Measurements from ENCODE around the gene IL1RAP.
"Not testable (repeated sequence)": the region's sequence is repeated elsewhere in the genome, so short reads cannot be mapped to it uniquely, and the experiment has no call there.

Gene IL1RAP

DNA sequence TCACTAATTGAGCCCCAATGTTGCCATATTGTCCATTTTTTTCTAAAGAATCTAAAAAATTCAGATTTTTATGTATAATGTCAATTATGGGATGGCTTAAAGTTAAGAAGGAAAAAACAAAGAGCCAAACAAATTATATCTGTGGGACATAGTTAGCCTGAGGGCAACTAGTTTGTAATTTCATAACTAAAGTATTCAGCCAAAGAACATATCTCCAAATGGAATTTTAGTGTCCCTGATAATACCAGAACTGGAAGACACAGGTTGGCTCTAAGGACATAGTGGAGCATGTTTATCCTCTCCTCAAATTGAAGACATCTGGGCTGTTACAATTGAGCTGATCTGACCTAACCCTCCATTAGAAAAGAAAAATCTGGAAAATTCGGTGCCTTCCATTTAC lies 144.2 kb downstream of the IL1RAP start:
- in situ Hi-C loops (cut with MboI; ENCODE audit: low pct_unique_long_range_greater_than_20kb, low sequenced_read_pairs, unreplicated experiment) = no loop called here
- DNase-seq (ENCODE audit: low spot score) = no peak
- TF ChIP-seq, protein P1, sequence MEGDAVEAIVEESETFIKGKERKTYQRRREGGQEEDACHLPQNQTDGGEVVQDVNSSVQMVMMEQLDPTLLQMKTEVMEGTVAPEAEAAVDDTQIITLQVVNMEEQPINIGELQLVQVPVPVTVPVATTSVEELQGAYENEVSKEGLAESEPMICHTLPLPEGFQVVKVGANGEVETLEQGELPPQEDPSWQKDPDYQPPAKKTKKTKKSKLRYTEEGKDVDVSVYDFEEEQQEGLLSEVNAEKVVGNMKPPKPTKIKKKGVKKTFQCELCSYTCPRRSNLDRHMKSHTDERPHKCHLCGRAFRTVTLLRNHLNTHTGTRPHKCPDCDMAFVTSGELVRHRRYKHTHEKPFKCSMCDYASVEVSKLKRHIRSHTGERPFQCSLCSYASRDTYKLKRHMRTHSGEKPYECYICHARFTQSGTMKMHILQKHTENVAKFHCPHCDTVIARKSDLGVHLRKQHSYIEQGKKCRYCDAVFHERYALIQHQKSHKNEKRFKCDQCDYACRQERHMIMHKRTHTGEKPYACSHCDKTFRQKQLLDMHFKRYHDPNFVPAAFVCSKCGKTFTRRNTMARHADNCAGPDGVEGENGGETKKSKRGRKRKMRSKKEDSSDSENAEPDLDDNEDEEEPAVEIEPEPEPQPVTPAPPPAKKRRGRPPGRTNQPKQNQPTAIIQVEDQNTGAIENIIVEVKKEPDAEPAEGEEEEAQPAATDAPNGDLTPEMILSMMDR (IDR thresholded peaks at IDR 0.05; ENCODE audit: extremely low read depth, insufficient read depth, missing control alignments) = no peak

DNA sequence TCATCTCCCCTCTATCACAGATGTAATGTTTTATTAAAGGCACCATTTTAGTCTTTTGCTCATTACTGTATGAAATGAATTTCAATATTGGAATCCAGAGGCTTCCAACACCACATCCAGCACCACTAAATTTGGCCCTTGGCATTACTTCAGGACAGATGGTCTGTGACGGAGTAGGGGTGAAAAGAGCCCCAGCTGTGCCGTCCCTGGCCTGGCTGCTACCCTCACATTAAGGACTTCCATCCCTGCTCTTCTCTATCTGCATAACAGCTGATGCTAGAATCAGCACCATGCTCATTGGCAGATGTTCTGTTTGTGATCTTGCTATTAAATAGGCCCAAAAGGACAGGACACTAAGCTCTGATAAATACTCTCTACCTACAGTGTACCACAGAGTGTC lies 152.9 kb downstream of the IL1RAP start:
- in situ Hi-C loops (cut with MboI; ENCODE audit: low pct_unique_long_range_greater_than_20kb, low sequenced_read_pairs, unreplicated experiment) = no loop called here
- no peak for DNase-seq (ENCODE audit: low spot score)
- TF ChIP-seq, protein P1 (IDR thresholded peaks at IDR 0.05; ENCODE audit: extremely low read depth, insufficient read depth, missing control alignments) = no peak

DNA sequence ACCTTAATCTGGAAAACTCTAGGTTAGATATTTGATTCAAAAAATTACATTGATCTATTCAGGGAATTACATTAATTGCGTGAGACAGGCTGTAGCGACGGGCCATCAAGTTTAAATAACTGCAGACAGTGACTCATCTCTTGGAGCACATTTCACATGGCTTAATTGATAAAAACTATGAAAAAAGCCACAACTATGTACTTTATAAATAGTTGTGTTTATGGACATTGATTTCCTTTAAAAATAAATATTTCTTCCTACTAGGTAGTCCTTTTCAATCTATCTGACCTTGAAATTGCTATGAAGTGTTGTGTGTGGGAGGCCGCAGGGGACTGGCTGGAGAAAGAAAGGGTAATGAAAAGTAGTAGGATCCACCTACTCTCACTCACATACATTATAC lies 157.8 kb downstream of the IL1RAP start:
- no peak for DNase-seq (ENCODE audit: low spot score)
- in situ Hi-C loops (cut with MboI; ENCODE audit: low pct_unique_long_range_greater_than_20kb, low sequenced_read_pairs, unreplicated experiment) = no loop called here
- TF ChIP-seq, protein P1 (IDR thresholded peaks at IDR 0.05; ENCODE audit: extremely low read depth, insufficient read depth, missing control alignments) = no peak

DNA sequence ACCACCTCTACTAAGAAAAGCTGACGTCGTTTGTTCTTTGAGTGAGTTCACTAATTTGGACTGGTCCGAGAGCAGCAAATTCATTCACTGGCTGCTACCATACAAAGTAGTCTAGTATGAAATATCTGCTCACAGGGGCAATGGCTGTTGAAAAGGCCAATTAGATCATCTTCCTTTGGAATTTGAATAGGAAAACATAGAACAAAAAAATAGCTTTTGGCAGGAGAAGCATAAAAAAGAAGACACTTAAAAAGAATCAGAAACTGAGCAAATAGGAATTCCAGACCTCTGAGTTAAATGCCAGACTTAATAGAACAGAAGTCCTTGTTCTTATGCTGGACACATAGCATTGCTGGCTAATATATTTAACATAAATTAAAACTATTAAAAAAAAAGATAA lies 159.3 kb downstream of the IL1RAP start:
- in situ Hi-C loops (cut with MboI; ENCODE audit: low pct_unique_long_range_greater_than_20kb, low sequenced_read_pairs, unreplicated experiment) = no loop called here
- TF ChIP-seq, protein P1 (IDR thresholded peaks at IDR 0.05; ENCODE audit: extremely low read depth, insufficient read depth, missing control alignments) = no peak
- no peak for DNase-seq (ENCODE audit: low spot score)

DNA sequence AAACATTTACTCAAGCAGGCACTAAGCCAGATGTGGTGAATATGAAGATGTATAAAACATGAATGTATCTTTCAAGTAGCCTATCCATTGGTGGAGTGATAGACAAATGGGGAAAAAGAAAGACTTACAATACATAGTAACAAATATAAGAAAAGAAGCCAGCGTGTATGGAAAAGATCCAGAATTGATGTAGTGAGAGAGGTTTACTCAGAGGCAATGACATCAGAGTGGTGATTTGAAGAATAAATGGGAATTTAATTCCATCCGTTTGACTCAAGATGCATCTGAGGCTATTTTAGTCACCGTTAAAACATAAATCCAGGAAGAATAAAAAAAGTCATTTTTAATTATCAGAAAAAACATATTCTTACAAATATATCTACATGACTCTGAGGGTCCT lies 162.6 kb downstream of the IL1RAP start:
- no peak for DNase-seq (ENCODE audit: low spot score)
- TF ChIP-seq, protein P1 (IDR thresholded peaks at IDR 0.05; ENCODE audit: extremely low read depth, insufficient read depth, missing control alignments) = no peak
- in situ Hi-C loops (cut with MboI; ENCODE audit: low pct_unique_long_range_greater_than_20kb, low sequenced_read_pairs, unreplicated experiment) = loop anchor here (25.0 kb wide), 1 partner anchor 714 kb away; no protein-coding TSS in a partner anchor

DNA sequence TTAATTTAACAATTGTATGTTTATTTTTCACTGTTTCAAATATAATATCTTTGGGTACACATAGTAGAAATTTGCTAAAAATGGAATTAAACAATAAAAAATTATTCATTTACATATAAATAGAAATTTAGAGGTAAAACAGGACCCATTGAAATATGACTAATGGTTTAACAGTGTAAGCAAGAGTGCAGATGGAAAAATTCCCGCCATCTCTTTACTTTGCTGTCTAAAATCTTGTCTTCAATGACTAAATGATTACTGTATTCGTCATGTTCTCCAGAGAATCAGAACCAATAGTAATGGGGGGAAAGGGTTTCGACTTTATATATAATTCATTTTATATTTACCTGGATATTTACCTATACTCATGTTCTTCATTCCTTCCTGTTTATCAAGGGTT lies 163.1 kb downstream of the IL1RAP start:
- DNase-seq (ENCODE audit: low spot score) = no peak
- in situ Hi-C loops (cut with MboI; ENCODE audit: low pct_unique_long_range_greater_than_20kb, low sequenced_read_pairs, unreplicated experiment) = loop anchor here (25.0 kb wide), 1 partner anchor 715 kb away; no protein-coding TSS in a partner anchor
- TF ChIP-seq, protein P1 (IDR thresholded peaks at IDR 0.05; ENCODE audit: extremely low read depth, insufficient read depth, missing control alignments) = no peak

DNA sequence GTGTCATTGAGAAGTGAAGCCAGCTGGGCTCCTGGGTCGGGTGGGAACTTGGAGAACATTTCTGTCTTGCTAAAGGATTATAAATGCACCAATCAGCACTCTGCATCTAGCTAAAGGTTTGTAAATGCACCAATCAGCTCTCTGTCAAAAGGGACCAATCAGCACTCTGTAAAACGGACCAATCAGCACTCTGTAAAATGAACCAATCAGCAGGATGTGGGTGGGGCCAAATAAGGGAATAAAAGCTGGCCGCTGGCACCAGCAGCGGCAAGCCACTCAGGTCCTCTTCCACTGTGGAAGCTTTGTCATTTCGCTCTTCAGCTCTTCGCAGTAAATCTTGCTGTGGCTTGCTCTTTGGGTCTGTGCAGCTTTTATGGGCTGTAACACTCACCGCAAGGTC lies 164.0 kb downstream of the IL1RAP start:
- in situ Hi-C loops (cut with MboI; ENCODE audit: low pct_unique_long_range_greater_than_20kb, low sequenced_read_pairs, unreplicated experiment) = loop anchor here (25.0 kb wide), 1 partner anchor 716 kb away; no protein-coding TSS in a partner anchor
- not testable (repeated sequence) for DNase-seq (ENCODE audit: low spot score)
